GM19372 (cell line): Measurements from ENCODE around the gene SLC22A16.

ENCODE experiments used
- ATAC-seq: cut with Tn5 transposase; IDR thresholded peaks from one replicate; pipeline ENCODE4 v1.9.1; 2021; ENCODE audit warnings: mild to moderate bottlenecking, low read depth, moderate library complexity; ENCODE audit not compliant: unreplicated experiment

The SLC22A16 gene

DNA sequence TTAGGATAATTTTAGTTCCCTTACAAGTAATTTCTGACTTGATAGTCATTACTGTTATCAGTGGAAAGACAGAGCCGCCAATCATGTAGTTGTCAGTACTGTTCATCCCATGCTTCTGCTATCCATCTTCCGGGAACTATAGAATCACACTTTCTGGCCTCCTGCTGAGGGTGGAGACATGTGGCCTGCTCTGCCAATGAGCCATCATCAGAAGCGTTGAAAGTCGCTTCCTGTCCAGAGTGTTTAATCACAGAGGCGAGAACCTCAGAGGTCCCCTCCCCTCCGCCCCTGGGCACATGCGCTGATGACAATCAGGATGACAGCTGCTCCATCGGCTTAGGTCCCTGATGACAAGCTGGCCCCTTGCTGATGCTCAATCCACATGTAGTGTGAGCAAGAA is 64.1 kb downstream of the SLC22A16 start:
- ATAC-seq, result no peak

DNA sequence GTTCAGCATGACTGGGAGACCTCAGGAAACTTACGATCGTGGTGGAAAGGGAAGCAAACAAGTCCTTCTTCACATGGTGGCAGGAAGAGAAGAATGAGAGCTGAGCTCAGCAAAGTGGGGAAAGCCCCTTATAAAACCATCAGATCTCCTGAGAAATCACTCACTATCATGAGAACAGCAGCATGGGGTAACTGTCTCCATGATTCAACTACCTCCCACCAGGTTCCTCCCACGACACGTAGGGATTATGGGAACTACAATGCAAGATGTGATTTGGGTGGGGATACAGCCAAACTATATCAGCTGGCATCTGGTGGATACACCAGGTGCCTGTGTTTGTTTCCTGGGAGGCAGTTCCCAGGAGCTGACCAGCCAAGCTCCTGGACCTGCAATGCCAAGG is 65.9 kb downstream of the SLC22A16 start:
- no peak for ATAC-seq

DNA sequence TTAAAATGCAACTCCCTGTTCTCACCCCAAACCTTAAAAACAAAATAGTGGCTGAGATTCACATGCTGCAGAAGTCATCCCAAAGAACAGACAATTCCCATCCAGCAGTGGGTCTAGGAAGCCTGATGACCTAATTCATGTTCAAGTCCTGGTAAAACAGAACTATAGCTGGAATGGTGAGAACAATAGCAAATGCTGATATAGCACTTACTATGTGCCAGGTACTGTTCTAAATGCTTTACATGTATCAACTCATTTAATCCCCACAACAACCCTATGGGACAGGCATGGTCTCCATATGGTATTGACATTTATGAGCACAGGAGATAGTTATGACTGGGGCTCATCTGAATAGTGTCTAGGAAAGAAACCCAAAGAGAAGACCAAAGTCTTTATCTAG is 66.6 kb downstream of the SLC22A16 start:
- no peak for ATAC-seq

DNA sequence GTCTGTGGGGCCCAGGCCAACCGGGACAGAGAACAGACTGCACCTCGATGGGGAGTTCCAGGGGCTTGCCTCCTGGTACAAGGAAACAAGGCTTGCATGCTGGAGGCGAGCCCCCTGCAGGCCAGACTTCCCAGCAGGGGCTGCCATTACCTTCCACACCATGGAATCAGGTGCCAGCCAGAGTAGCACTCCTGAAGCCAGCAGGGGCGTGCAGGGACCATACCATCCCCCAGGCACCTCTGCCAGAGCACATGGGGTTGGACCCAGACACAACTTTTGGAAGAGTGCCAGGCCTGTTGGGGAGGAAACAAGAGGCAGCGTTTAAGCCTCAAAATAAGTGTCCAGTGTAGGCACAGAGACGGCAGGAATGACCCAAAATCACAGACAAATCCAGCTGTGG is 67.5 kb downstream of the SLC22A16 start:
- ATAC-seq, result no peak

DNA sequence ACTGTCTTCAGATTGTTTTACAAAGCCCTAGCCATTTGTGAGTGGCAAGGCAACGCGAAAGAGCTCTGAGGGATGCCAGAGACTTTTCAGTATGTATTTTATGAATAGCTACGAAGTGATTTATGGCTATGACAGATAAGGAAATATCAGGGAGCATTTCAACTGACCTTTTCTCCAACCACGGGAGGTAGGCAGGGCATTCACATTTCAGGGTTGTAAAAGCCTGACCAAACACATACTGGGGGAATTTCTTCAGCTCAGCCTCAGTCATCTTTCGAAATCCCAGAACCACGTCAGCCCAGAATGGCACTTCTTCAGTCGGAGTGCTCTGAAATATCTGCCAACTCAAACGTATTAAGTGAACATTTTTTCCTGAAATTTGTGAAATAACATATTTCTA is 71.8 kb downstream of the SLC22A16 start:
- no peak for ATAC-seq

DNA sequence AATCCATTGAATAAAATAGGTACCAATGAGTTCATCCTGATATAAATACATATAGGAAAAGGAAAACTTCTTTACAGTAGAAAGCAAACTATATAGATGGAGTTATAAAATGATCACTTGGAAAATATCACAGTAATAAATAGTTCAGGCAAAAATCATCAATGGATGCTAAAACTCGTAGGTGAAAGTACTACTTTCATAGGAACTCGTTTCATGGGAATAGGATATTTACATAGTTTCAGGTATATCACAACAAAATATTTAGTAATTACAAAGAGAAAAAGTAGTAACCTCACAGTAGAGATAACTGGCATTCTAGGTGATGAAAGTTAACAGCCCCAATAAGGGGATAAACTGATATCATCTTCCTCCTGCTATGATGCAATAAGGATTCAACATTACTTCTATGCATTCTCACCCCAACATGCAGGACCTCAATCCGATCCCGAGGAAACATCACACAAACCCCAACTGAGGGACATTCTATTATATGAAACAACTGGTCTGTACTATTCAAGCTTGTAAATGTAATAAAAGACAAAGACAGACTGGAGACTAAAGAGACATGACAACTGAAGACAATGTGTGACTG is 74.7 kb downstream of the SLC22A16 start:
- ATAC-seq, result no peak

DNA sequence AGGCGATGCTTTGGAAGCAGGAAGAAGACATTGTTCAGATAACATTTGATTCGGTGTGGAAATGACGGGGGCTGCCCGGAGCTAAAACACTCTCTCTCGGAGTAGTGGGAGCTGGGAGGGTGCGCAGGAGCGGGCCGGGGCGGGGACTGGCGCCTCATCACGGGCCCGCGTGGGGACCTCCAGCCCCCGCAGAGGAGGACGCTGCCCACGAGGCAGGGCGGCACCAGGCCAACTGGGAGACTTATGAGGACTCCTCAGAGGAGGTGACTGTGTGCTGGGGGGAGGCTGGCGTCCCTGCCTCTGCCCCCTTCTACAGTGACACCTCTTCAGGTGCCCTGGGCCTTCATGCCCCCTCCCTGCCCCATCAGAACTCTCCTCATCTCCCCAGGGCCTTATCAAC is 76.2 kb downstream of the SLC22A16 start:
- no peak for ATAC-seq

DNA sequence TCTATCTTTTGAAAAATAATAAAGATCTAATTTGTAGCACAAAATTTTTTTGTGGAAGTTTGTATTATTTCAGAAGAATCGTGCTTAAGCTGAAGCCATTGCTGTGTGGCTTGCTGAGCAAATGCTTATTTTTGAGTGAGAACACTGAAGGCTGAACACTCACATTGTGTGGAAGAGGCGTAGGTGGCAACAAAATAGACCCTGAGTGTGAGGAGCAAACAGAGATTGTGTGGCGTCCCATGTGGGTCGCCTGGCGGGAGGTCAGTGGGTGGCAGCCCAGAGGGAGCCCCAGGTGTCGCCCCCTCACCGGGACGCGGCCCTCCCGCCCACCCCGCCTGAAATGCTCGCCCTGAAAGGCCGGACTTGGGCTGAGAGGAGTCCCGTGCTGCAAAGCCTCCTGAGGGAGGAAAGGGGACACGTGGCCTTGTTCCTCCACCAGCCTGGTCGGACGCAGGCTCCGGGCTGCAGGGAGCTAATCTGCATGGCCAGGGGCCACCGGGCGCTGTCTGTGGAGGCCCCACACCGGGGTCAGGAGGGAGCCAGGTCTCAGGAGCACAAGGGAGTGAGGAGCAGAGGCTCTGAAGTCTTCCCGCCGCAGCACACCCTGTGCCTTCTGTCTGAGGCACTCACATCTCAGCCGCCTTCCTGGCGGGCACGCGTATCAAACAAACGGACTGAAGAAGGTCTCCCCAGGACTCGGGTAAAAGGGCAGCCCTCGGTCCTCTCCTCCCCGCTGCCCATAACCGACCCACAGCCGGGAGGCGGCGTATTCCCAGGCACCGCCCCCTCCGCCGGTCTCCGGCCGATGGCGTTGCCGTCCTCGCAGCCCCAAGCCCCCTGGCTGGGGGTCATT is 77.0 kb downstream of the SLC22A16 start:
- ATAC-seq, result no peak

DNA sequence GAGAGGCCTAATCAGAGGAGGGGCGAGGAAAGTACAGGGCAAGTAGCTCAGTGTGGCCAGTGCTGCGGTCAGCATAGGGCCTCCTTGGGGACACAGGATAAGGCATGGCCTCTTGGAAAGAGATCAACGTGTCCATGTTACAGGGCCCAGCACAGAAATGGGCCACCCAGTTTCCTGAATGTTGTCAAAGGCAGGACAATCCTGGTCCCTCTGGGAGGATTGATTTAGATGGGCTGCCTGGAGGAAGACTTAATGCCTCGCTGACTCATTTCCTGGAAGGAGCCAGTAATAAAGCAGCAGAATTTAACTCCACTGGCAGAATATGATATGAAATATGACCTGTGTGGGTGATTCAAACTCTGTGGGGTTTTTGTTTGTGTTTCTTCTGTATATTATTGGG is 77.6 kb downstream of the SLC22A16 start:
- no peak for ATAC-seq

DNA sequence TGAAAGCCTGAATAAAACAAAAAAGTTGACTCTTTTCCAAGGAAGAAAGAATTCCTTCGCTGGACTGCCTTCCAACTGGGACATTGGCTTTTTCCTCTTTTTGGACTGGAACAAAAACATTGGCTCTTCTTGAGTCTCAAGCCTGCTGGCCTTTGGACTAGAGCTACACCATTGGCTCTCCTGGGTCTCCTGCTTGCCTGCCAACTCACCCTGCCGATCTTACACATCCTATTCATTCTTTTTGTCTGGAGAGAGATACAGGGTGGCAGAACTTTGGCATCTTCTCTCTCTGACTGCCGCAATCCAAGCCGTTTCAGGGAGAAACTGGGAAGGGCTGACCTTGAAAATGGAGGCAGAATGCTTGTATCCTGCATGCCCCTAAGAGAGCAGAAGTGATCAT is 81.2 kb downstream of the SLC22A16 start:
- no peak for ATAC-seq

DNA sequence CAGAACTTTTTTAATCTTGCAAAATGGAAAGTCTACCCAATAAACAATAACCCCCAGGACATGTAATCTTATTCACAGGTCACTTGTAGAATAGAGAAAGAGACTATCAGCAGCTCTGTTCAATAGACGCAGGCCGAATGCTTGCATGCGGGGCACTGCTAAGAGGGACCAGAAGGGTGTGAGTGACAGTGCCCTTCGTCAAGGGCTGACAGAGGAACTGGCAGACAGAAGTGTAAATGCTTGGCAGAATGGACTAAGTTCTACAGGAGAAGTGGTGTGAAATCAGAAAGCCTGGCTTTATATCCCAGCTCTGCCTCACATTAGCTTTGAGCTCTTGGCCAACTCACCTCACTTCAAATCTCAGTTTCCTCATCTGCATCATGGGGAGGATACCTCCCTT is 82.0 kb downstream of the SLC22A16 start:
- ATAC-seq, result no peak

DNA sequence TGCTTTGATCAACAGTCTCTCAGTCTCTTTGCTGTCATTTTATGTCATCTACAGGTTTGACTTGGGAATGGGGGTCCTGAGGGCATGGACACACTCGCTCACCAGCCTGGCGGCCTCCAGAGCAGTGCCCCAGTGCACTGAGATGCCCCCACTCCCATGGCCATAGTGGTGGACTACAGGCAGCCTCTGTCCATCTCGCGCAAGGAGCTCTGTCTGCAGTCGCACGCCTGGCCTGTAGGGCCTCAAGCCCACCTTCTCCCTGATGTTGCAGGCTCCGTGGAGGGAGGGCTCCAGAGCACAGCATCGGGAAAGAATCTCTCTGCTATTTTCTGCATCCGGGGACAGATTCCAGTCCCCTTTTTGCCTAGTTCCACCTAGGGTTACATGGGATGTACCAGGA is 83.7 kb downstream of the SLC22A16 start:
- ATAC-seq, result no peak

DNA sequence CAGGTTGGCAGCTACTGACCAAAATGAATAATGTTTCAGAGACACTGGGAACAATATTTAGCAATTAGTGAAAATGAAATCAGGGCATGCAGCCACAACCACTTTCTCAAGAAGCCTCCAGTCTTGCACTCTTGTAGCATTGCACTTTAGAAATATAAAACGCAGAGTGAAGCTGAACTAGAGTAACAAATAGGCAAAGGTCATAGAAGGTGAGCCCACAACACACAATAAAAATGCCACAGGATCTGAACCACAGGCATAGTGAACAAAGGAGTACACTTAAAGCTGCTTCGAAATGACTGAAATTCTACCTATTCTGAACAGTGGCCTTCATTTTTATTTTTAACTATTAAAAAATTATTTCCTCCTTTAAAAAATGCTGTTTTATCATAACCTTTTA is 86.0 kb downstream of the SLC22A16 start:
- no peak for ATAC-seq

DNA sequence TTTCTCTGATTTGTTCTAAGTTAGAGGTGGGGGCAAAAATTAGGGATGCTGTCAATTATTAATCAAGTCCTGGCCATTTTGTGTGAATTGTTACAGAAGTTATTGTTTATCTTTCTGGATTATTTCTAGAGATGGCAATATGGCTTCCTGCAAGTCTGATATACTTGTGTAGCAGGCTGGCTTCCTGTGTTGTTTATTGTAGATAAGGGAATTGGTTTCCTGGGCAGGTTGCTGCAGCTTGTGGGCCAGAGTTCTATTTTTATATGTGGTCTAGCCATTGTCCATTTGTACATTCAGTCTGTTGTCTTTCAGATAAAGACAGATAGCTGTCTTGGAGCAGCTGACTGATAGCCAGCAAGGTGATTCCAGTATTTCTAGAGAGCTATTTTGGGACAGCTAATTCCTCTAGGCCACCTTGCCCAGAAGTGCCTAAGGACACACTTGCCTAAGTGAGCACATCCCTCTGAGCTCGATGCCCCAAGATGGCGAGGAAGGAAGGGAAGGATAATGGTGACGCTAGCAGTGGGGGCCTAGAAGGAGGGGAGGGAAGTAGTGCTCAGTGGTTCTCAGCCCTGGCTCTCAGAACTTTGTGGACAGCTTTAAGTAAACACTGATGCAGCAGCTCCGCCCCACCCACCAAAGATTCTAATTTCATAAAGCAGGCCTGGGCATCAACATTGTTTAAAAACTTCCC is 86.6 kb downstream of the SLC22A16 start:
- no peak for ATAC-seq

DNA sequence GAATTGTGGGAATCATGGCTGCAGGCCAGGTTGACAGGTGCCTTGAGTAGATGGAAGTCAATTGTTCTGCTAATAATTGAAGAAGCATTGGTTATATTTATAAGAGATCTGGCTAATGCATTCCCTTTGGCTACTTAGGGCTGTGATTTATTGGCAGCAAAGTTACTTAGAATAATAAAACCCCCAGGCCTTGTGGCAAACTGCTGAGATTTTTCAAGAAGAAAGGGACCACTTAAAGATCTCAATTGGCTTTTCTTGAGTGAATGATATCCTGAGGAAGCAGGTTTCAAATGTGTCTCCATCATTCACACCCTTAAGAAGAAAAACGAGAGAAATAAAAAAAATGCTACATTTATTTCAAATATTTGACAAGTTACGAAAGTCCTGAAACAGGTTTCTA is 88.4 kb downstream of the SLC22A16 start:
- no peak for ATAC-seq

DNA sequence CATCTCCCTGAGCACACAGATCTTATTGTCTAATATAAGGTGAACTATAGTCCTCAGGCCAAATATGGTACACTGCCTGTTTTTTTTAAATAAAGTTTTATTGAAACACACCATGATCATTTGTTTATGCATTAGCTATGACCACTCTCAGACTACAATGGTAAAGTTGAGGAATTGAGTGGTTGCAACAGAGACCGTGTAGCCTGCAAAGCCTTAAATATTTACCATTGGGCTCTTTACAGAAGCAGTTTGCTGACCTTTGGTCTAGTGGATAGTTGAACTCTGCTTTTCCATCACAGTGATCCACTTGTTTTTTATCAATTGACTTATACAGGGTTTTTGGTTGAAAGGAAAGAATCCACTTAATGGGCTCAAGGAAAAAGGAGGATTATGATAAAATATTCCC is 91.0 kb downstream of the SLC22A16 start:
- no peak for ATAC-seq

DNA sequence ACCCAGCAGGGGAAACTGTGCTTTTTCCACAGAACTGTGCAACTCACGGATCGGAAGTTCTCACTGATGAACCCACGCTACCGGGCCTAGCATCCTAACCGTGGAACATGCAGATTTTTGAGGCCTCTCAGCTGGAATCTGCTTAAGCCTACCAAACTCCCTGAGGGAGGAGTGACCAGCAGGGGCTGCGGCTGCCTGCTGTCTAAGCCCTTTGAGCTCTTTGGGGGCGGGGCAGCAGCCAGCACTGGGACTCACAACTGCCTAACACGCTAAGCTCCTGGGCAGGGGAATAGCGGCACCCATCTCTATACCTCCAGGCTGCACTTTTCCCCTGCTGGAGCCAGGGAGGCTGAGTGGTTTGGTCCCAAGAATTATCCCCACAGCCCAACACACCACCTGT is 97.9 kb downstream of the SLC22A16 start:
- ATAC-seq, result no peak
